Neural progenitor cell (in vitro differentiated cells): Measurements from ENCODE around the gene MRPL50. TPM values are rescaled to one million over a fixed set of nuclear protein-coding genes. Genes with fewer than 3 reads are reported as not detected.

Experiments
- DNase-seq: peaks from one replicate; pipeline ENCODE4 v3.0.0-alpha.2; 2016; ENCODE audit warnings: low spot score
- H2AFZ ChIP-seq: fragments of 200-600 bp; sonication (generic); replicated peaks from 2 replicates; pipeline ENCODE4 v1.6.1; 2016; ENCODE audit warnings: antibody characterized with exemption
- H3F3A ChIP-seq: fragments of 200-600 bp; sonication (generic); 2 replicates; pipeline ENCODE4 v1.6.1; 2016; ENCODE audit warnings: antibody characterized with exemption, low read depth
- H3K27ac ChIP-seq: fragments of 200-600 bp; sonication (generic); 2 replicates; pipeline ENCODE4 v1.5.1; 2016; ENCODE audit warnings: mild to moderate bottlenecking
- H3K27me3 ChIP-seq: fragments of 200-600 bp; sonication (generic); 2 replicates; pipeline ENCODE4 v1.6.1; 2016; ENCODE audit warnings: mild to moderate bottlenecking, moderate library complexity
- H3K36me3 ChIP-seq: fragments of 200-600 bp; sonication (generic); 2 replicates; pipeline ENCODE4 v1.5.1; 2016
- H3K4me1 ChIP-seq: fragments of 200-600 bp; sonication (generic); 2 replicates; pipeline ENCODE4 v1.6.1; 2016; ENCODE audit warnings: mixed run types
- H3K4me2 ChIP-seq: fragments of 200-600 bp; sonication (generic); 2 replicates; pipeline ENCODE4 v1.6.1; 2016
- H3K4me3 ChIP-seq: fragments of 200-600 bp; sonication (generic); 2 replicates; pipeline ENCODE4 v1.5.1; 2016
- H3K79me2 ChIP-seq: fragments of 200-600 bp; sonication (generic); 2 replicates; pipeline ENCODE4 v1.6.1; 2016; ENCODE audit warnings: low read depth
- H3K9ac ChIP-seq: fragments of 200-600 bp; sonication (generic); 2 replicates; pipeline ENCODE4 v1.6.1; 2016
- H3K9me3 ChIP-seq: fragments of 200-600 bp; sonication (generic); 2 replicates; pipeline ENCODE4 v1.5.1; 2016; ENCODE audit warnings: low read depth
- H4K20me1 ChIP-seq: fragments of 200-600 bp; sonication (generic); 2 replicates; pipeline ENCODE4 v1.6.1; 2016; ENCODE audit warnings: low read depth
- H3K27ac Mint-ChIP-seq: 3 replicates; pipeline ENCODE4 v1.8.0; 2021; ENCODE audit warnings: mixed read lengths
- H3K27me3 Mint-ChIP-seq: 2 replicates; pipeline ENCODE4 v1.8.0; 2022; ENCODE audit warnings: low read depth, mild to moderate bottlenecking, inconsistent platforms, moderate library complexity, mixed read lengths; ENCODE audit not compliant: insufficient read depth
- H3K36me3 Mint-ChIP-seq: 3 replicates; pipeline ENCODE4 v1.8.0; 2021; ENCODE audit warnings: mixed read lengths
- H3K4me1 Mint-ChIP-seq: 3 replicates; pipeline ENCODE4 v1.8.0; 2021; ENCODE audit warnings: mixed read lengths
- H3K4me3 Mint-ChIP-seq: 3 replicates; pipeline ENCODE4 v1.8.0; 2021; ENCODE audit warnings: mild to moderate bottlenecking, moderate library complexity, mixed read lengths
- H3K9me3 Mint-ChIP-seq: 3 replicates; pipeline ENCODE4 v1.8.0; 2020; ENCODE audit warnings: mixed read lengths
- EZH2 ChIP-seq: fragments of 200-600 bp; sonication (generic); IDR thresholded peaks from 2 replicates; pipeline ENCODE4 v1.6.1; 2017; ENCODE audit warnings: antibody characterized with exemption, mild to moderate bottlenecking, moderate library complexity
- EZH2phosphoT487 ChIP-seq: fragments of 200-600 bp; sonication (generic); IDR thresholded peaks from 2 replicates; pipeline ENCODE4 v1.6.1; 2017; ENCODE audit warnings: antibody characterized with exemption
- total RNA-seq: library from RNA; depleted of rRNA; stranded (reverse); fragments of >200 nt; gene quantifications from 2 replicates; pipeline ENCODE4 v1.2.3, GENCODE V29; 2015; ENCODE audit warnings: low replicate concordance
- TF ChIP-seq, protein P1 (sequence below): fragments of 200-600 bp; sonication (generic); IDR thresholded peaks from 2 replicates; pipeline ENCODE4 v1.5.1; 2017; ENCODE audit warnings: antibody characterized with exemption, mild to moderate bottlenecking

The MRPL50 gene
- total RNA-seq, 1 donor from 2014 or later = 42.7 TPM

- Histone ChIP-seq H3K27me3 (no peaks in the 10 kb centered on the region), H2AFZ (no peak overlapping the region), H3K27ac (no peak overlapping the region), H3K4me2 (no peak overlapping the region), H3K9me3 (no peaks in the 10 kb centered on the region), H3K36me3 (no peaks in the 10 kb centered on the region), H3K79me2 (no peaks in the 10 kb centered on the region), H3K9ac (no peak overlapping the region), H3K4me3 (no peak overlapping the region), H3K4me1 (no peaks in the 10 kb centered on the region), H4K20me1 (no peaks in the 10 kb centered on the region), H3F3A (no peaks in the 10 kb centered on the region)
- H3K4me3 Mint-ChIP-seq = no peak overlapping the region
- no peaks in the 10 kb centered on the region for H3K9me3 Mint-ChIP-seq
- H3K27ac Mint-ChIP-seq = no peak overlapping the region
- no peaks in the 10 kb centered on the region for H3K4me1 Mint-ChIP-seq
- no peak for DNase-seq
- no peaks in the 10 kb centered on the region for H3K27me3 Mint-ChIP-seq
- no peaks in the 10 kb centered on the region for H3K36me3 Mint-ChIP-seq
- TF ChIP-seq EZH2phosphoT487 = no peak
- no peak for TF ChIP-seq EZH2
- TF ChIP-seq, protein P1, sequence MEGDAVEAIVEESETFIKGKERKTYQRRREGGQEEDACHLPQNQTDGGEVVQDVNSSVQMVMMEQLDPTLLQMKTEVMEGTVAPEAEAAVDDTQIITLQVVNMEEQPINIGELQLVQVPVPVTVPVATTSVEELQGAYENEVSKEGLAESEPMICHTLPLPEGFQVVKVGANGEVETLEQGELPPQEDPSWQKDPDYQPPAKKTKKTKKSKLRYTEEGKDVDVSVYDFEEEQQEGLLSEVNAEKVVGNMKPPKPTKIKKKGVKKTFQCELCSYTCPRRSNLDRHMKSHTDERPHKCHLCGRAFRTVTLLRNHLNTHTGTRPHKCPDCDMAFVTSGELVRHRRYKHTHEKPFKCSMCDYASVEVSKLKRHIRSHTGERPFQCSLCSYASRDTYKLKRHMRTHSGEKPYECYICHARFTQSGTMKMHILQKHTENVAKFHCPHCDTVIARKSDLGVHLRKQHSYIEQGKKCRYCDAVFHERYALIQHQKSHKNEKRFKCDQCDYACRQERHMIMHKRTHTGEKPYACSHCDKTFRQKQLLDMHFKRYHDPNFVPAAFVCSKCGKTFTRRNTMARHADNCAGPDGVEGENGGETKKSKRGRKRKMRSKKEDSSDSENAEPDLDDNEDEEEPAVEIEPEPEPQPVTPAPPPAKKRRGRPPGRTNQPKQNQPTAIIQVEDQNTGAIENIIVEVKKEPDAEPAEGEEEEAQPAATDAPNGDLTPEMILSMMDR = no peak
Observed at GRCh38 chr9:101443364-101443771, 45.0 kb upstream of the MRPL50 start.

DNA sequence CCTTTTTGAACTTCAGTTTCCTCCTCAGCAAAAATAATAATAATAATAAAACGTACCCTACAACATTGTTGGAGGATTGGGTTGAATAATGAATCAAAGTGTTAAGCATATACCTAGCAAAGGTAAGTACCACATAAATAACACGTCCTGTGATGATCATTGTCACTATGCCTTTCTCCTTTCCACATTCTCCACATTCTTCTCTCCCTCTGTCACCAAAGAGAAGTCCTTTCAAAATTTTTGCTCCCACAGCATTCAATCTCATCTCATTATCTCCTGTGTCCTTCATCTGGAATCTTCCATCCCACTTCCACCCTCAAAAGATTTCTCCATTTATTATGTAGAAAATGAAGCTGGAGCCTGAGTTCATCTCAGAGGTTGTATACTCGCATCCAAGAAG, 44.3 kb upstream of the MRPL50 start:
- H3K4me2 ChIP-seq = no peak overlapping the region
- H3K9ac ChIP-seq = no peak overlapping the region

DNA sequence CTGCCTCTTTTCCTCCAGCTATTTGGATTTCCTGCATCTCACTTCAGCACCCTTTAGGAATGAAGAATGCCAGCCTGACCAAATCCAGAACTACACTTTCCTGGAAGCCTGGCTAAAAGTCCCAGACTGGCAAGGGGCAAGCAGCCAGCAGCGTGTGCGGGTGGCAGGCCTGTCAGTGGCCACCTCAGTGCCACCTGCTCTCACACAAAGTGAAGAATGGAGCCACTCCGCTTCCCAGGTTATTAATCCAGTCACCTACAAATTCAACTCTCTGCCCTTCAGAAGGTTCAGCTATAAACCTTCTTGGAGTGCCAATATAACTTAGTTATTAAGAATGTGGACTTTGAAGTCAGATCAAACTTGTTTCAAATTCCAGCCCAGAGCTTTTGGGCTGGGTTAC, 43.9 kb upstream of the MRPL50 start:
- no peaks in the 10 kb centered on the region for H3K79me2 ChIP-seq
- H3K4me3 Mint-ChIP-seq = no peak overlapping the region
- H3K9me3 ChIP-seq = no peaks in the 10 kb centered on the region
- no peaks in the 10 kb centered on the region for H3K36me3 ChIP-seq
- H3K27me3 Mint-ChIP-seq = peaks cover 1% of the 10 kb centered on the region
- H3K27ac Mint-ChIP-seq = no peak overlapping the region
- H3K9ac ChIP-seq = no peak overlapping the region
- TF ChIP-seq EZH2 = no peak
- TF ChIP-seq, protein P1 = no peak
- no peak for TF ChIP-seq EZH2phosphoT487
- H2AFZ ChIP-seq = no peak overlapping the region
- no peaks in the 10 kb centered on the region for H3K4me1 ChIP-seq
- DNase-seq = no peak
- H3K4me3 ChIP-seq = no peak overlapping the region
- H3K4me1 Mint-ChIP-seq = no peaks in the 10 kb centered on the region
- H3K27me3 ChIP-seq = no peaks in the 10 kb centered on the region
- H3K36me3 Mint-ChIP-seq = no peaks in the 10 kb centered on the region
- no peaks in the 10 kb centered on the region for H3K9me3 Mint-ChIP-seq
- H3K4me2 ChIP-seq = no peak overlapping the region
- no peaks in the 10 kb centered on the region for H3F3A ChIP-seq
- H3K27ac ChIP-seq = no peak overlapping the region
- H4K20me1 ChIP-seq = no peaks in the 10 kb centered on the region

More for the DNA sequence above, 44.3 kb upstream of the MRPL50 start:
- Histone ChIP-seq H3F3A (no peaks in the 10 kb centered on the region), H3K27ac (no peak overlapping the region), H3K4me3 (no peak overlapping the region), H3K27me3 (no peaks in the 10 kb centered on the region), H4K20me1 (no peaks in the 10 kb centered on the region), H3K79me2 (no peaks in the 10 kb centered on the region), H2AFZ (no peak overlapping the region), H3K36me3 (no peaks in the 10 kb centered on the region), H3K4me1 (no peaks in the 10 kb centered on the region), H3K9me3 (no peaks in the 10 kb centered on the region)
- no peaks in the 10 kb centered on the region for H3K36me3 Mint-ChIP-seq
- TF ChIP-seq EZH2phosphoT487 (no peak), EZH2 (no peak)
- TF ChIP-seq, protein P1 = no peak
- no peaks in the 10 kb centered on the region for H3K4me1 Mint-ChIP-seq
- no peak overlapping the region for H3K4me3 Mint-ChIP-seq
- H3K27ac Mint-ChIP-seq = no peak overlapping the region
- H3K27me3 Mint-ChIP-seq = no peaks in the 10 kb centered on the region
- no peak for DNase-seq
- no peaks in the 10 kb centered on the region for H3K9me3 Mint-ChIP-seq
